HEK293 (cell line): Measurements from ENCODE around the gene ELAVL3.

Experiments used
- CTCF ChIA-PET: fragments of 350-600 bp; formaldehyde crosslinking; extraction: SDS; loops from one replicate; lab custom pipeline; 2021; ENCODE audit warnings: antibody characterized with exemption; lab: Yijun Ruan, JAX
- POLR2A ChIA-PET: fragments of 300-600 bp; formaldehyde crosslinking; extraction: SDS; loops from one replicate; lab custom pipeline; 2020; ENCODE audit warnings: antibody characterized with exemption, inconsistent platforms; lab: Yijun Ruan, JAX
- H3K27ac ChIP-seq: fragments of 200-500 bp; sonication (Bioruptor generic); 2 replicates; pipeline ENCODE4 v1.5.1; 2014; ENCODE audit warnings: low read depth, low read length, control low read depth, inconsistent platforms; ENCODE audit errors: extremely low read depth
- H3K36me3 ChIP-seq, 2 experiments: fragments of 200-500 bp in 1 of 2; sonication (Bioruptor generic) in 1 of 2; 1 replicate in 1 of 2; 2 replicates in 1 of 2; pipeline ENCODE4 v1.5.1; 2014 to 2017; ENCODE audit warnings: inconsistent platforms in 2 of 2, low read length in 2 of 2; ENCODE audit not compliant: control insufficient read depth in 2 of 2, insufficient read depth in 1 of 2
- H3K4me1 ChIP-seq: fragments of 200-500 bp; sonication (Bioruptor generic); 2 replicates; pipeline ENCODE4 v1.5.1; 2014; ENCODE audit warnings: mild to moderate bottlenecking, low read length, inconsistent platforms; ENCODE audit not compliant: control insufficient read depth, insufficient read depth
- H3K4me3 ChIP-seq: 2 replicates; pipeline ENCODE4 v1.5.1; 2011; ENCODE audit warnings: low read depth, mild to moderate bottlenecking, control low read depth, low read length, moderate library complexity
- H3K9me3 ChIP-seq: fragments of 200-500 bp; sonication (Bioruptor generic); 2 replicates; pipeline ENCODE4 v1.5.1; 2014; ENCODE audit warnings: low read depth, low read length, inconsistent platforms; ENCODE audit not compliant: control insufficient read depth, insufficient read depth
- GLIS2 ChIP-seq: fragments of 450-650 bp; formaldehyde crosslinking; IDR thresholded peaks from 2 replicates; pipeline ENCODE4 v1.5.1; 2016; ENCODE audit warnings: missing biosample characterization, missing genetic modification characterization
- MEIS1 ChIP-seq: sonication (generic); formaldehyde crosslinking; IDR thresholded peaks from 2 replicates; pipeline ENCODE4 v1.8.1; 2022; ENCODE audit warnings: missing genetic modification reagents, mild to moderate bottlenecking, borderline replicate concordance
- PRDM1 ChIP-seq: fragments of 450-650 bp; formaldehyde crosslinking; IDR thresholded peaks from 2 replicates; pipeline ENCODE4; 2016; ENCODE audit warnings: missing biosample characterization, missing genetic modification characterization
- PRDM10 ChIP-seq: fragments of 450-650 bp; formaldehyde crosslinking; IDR thresholded peaks from 2 replicates; pipeline ENCODE4 v1.5.1; 2016; ENCODE audit warnings: missing biosample characterization, missing genetic modification characterization
- SETDB1 ChIP-seq: IDR thresholded peaks from one replicate; pipeline ENCODE4 v1.6.1; 2017; ENCODE audit warnings: mild to moderate bottlenecking, low read length, moderate library complexity, mixed read lengths; ENCODE audit not compliant: insufficient read length
- ZBTB48 ChIP-seq: fragments of 450-650 bp; formaldehyde crosslinking; IDR thresholded peaks from 2 replicates; pipeline ENCODE4 v1.5.1; 2016; ENCODE audit warnings: missing biosample characterization, missing genetic modification characterization
- ZNF16 ChIP-seq: fragments of 450-650 bp; formaldehyde crosslinking; IDR thresholded peaks from 2 replicates; pipeline ENCODE4 v1.5.1; 2016; ENCODE audit warnings: low read depth, missing biosample characterization, missing genetic modification characterization
- ZNF366 ChIP-seq: fragments of 450-650 bp; formaldehyde crosslinking; conservative IDR thresholded peaks from 2 replicates; pipeline ENCODE4 v1.5.1; 2016; ENCODE audit warnings: missing biosample characterization, missing genetic modification characterization
- TF ChIP-seq, protein P1 (sequence below): fragments of 450-650 bp; formaldehyde crosslinking; IDR thresholded peaks from 2 replicates; pipeline ENCODE4 v1.5.1; 2016; ENCODE audit warnings: missing biosample characterization, missing genetic modification characterization

ELAVL3 gene

GRCh38 chr19:11453468-11454341 is 27.1 kb downstream of the ELAVL3 start:
- ChIA-PET CTCF (interaction anchor here (1.6 kb wide), 1 partner anchor 29 kb away, joined by 6 read pairs; no protein-coding TSS in a partner anchor), POLR2A (no interaction called here)
- Histone ChIP-seq H3K9me3 (no peaks in the 10 kb centered on the region), H3K4me1 (no peaks in the 10 kb centered on the region), H3K27ac (no peak overlapping the region), H3K4me3 (no peak overlapping the region), H3K36me3 (peaks cover 10 to 16% of the 10 kb centered on the region in 2 experiments; a peak in 2 of 3 replicates)
- TF ChIP-seq PRDM10 (tag by site-specific recombination) (0 out of 2 replicates have a peak, but pooled peaks have one; percentile 14), ZNF366 (peak; percentile 42), ZBTB48 (0 out of 2 replicates have a peak, but pooled peaks have one; percentile 27), GLIS2 (tag by site-specific recombination) (0 out of 2 replicates have a peak, but pooled peaks have one; percentile 20), PRDM1 (tag by site-specific recombination) (no peak), ZNF16 (no peak), MEIS1 (CRISPR knock-in tag) (no peak)
- TF ChIP-seq, protein P1, sequence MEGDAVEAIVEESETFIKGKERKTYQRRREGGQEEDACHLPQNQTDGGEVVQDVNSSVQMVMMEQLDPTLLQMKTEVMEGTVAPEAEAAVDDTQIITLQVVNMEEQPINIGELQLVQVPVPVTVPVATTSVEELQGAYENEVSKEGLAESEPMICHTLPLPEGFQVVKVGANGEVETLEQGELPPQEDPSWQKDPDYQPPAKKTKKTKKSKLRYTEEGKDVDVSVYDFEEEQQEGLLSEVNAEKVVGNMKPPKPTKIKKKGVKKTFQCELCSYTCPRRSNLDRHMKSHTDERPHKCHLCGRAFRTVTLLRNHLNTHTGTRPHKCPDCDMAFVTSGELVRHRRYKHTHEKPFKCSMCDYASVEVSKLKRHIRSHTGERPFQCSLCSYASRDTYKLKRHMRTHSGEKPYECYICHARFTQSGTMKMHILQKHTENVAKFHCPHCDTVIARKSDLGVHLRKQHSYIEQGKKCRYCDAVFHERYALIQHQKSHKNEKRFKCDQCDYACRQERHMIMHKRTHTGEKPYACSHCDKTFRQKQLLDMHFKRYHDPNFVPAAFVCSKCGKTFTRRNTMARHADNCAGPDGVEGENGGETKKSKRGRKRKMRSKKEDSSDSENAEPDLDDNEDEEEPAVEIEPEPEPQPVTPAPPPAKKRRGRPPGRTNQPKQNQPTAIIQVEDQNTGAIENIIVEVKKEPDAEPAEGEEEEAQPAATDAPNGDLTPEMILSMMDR (tag by site-specific recombination), result 0 out of 2 replicates have a peak, but pooled peaks have one; percentile 19

DNA sequence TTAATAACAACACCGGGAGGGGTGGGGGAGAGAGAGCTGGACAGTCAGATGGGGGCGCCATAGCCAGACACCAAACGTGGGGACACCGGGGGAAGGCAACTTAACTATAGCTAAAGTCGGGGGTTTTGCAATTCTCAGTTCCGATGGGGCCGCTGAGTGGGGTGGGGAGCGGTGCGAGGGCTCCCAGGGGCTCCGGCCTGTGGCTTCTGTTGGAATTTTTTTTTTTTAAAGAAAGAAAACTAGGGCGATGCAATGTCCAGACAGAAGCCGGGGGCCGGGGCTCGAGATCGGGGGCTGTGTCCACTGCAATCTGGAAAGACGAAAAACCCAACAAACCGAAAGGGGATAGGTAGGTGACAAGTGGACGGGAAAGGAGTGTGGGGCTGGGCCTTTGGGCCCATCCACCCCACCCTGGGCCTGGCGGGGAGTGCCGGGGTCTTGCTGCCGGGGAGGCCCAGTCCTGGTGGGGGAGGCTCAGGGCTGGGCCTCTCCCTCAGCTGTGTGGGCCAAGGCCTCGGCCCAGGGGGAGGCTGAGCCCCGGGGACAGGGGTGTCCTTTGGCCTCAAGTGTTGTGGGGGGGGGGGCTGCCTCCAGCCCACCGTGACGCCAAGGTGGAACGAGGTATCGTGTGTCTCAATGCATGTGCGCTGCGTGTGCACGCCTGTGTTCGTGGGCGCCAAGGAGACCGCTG is 28.1 kb downstream of the ELAVL3 start:
- H3K4me1 ChIP-seq, result no peaks in the 10 kb centered on the region
- TF ChIP-seq SETDB1, result no peak
- TF ChIP-seq, protein P1 (tag by site-specific recombination), result 0 out of 2 replicates have a peak, but pooled peaks have one; percentile 16
- peaks cover 10 to 25% of the 10 kb centered on the region in 2 experiments; a peak in 2 of 3 replicates for H3K36me3 ChIP-seq
- ChIA-PET POLR2A (interaction anchor here (0.7 to 1.0 kb wide), 2 partner anchors 10 to 71 kb away, joined by 5 read pairs; no protein-coding TSS in a partner anchor), CTCF (interaction anchor here (0.6 to 1.6 kb wide), 10 partner anchors 9 to 161 kb away, joined by 3 to 6 read pairs (median 4); partner anchors contain the start of gene RAB3D)
- H3K27ac ChIP-seq, result no peak overlapping the region
- H3K9me3 ChIP-seq, result no peaks in the 10 kb centered on the region
- H3K4me3 ChIP-seq, result no peak overlapping the region
